Coronary artery (tissue), 2 donors: ENCODE measurements around the gene EIF4G1.

Source experiments
- DNase-seq: peaks from one replicate; pipeline ENCODE4 v3.0.0-alpha.2; 2017; ENCODE audit warnings: low spot score
- H3K27ac ChIP-seq, 2 donors: fragments of 200-600 bp; sonication (generic); one replicate each; pipeline ENCODE4 v1.5.1; 2016 to 2019
- H3K4me3 ChIP-seq: fragments of 200-600 bp; sonication (generic); 2 replicates; pipeline ENCODE4 v1.5.1; 2016; ENCODE audit warnings: mild to moderate bottlenecking, moderate library complexity
- TF ChIP-seq, protein P1 (sequence below): fragments of 200-600 bp; sonication (generic); IDR thresholded peaks from one replicate; pipeline ENCODE4 v1.5.1; 2019; ENCODE audit warnings: antibody characterized with exemption

The EIF4G1 gene

DNA sequence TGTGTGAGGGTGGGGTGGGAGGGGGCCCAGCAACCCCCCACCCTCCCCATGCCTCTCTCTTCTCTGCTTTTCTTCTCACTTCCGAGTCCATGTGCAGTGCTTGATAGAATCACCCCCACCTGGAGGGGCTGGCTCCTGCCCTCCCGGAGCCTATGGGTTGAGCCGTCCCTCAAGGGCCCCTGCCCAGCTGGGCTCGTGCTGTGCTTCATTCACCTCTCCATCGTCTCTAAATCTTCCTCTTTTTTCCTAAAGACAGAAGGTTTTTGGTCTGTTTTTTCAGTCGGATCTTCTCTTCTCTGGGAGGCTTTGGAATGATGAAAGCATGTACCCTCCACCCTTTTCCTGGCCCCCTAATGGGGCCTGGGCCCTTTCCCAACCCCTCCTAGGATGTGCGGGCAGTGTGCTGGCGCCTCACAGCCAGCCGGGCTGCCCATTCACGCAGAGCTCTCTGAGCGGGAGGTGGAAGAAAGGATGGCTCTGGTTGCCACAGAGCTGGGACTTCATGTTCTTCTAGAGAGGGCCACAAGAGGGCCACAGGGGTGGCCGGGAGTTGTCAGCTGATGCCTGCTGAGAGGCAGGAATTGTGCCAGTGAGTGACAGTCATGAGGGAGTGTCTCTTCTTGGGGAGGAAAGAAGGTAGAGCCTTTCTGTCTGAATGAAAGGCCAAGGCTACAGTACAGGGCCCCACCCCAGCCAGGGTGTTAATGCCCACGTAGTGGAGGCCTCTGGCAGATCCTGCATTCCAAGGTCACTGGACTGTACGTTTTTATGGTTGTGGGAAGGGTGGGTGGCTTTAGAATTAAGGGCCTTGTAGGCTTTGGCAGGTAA lies 31.1 kb downstream of the EIF4G1 start:
- Histone ChIP-seq H3K4me3 (no peak overlapping the region), H3K27ac (peak overlapping the region in 1 of 2 donors; percentile 15)
- no peak for DNase-seq
- TF ChIP-seq, protein P1, sequence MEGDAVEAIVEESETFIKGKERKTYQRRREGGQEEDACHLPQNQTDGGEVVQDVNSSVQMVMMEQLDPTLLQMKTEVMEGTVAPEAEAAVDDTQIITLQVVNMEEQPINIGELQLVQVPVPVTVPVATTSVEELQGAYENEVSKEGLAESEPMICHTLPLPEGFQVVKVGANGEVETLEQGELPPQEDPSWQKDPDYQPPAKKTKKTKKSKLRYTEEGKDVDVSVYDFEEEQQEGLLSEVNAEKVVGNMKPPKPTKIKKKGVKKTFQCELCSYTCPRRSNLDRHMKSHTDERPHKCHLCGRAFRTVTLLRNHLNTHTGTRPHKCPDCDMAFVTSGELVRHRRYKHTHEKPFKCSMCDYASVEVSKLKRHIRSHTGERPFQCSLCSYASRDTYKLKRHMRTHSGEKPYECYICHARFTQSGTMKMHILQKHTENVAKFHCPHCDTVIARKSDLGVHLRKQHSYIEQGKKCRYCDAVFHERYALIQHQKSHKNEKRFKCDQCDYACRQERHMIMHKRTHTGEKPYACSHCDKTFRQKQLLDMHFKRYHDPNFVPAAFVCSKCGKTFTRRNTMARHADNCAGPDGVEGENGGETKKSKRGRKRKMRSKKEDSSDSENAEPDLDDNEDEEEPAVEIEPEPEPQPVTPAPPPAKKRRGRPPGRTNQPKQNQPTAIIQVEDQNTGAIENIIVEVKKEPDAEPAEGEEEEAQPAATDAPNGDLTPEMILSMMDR = no peak

- H3K27ac ChIP-seq = no peak overlapping the region
- TF ChIP-seq, protein P1 = no peak
- no peak overlapping the region for H3K4me3 ChIP-seq
- DNase-seq = no peak
Observed at GRCh38 chr3:184346480-184347190, 32.2 kb downstream of the EIF4G1 start.

DNA sequence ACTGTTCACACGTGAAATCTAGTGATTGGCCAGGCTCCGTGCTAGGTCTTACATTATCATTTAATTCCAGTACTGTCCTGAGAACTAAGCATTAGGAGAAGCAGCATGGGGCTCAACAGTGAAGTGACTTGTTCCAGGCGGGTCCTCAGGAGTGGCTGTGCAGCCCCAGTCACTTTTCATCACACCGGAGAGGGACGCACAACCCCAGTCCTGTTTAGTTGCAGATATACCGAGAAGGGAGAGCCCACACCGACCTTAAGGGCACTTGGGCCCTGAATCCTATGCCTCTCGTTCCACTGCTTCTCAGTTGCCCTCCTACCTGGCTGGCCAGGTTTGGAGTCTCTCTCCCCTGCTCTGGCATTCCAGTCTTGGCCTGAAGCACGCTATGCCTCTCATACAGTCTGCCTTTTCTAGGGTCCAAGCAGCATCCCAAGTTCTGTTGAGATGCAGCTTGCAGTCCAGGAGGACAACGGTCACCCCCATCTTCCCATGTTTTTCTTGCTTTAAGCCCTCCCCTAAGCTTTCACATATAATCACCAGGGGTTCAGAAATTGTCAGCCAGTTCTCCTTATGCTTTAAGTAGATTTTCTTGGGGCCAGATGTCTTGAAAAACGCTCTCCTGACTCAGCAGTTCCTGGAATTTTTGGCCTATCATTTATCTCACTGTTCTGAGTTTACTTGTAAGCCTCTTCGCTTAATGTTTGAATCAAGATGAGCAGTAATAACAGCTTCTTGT lies 33.1 kb downstream of the EIF4G1 start:
- TF ChIP-seq, protein P1 = no peak
- no peak for DNase-seq
- H3K27ac ChIP-seq = no peak overlapping the region

DNA sequence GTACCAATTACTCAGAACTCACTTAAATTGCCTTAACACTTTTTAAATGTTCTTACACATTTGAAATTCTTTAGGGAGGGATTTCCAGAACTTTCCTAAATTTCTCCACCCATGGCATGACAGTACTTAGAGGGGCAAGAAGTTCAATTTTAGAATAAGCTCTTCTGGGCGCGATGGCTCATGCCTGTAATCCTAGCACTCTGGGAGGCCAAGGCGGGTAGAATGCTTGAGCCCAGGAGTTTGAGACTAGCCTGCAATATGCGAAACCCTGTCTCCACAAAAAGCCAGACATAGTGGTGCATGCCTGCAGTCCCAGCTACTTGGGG lies 33.6 kb downstream of the EIF4G1 start:
- H3K27ac ChIP-seq = no peak overlapping the region
- DNase-seq = no peak
- no peak overlapping the region for H3K4me3 ChIP-seq
- TF ChIP-seq, protein P1 = no peak

More for the DNA sequence above, 33.1 kb downstream of the EIF4G1 start:
- no peak overlapping the region for H3K4me3 ChIP-seq

GRCh38 chr3:184349563-184350470 lies 35.4 kb downstream of the EIF4G1 start:
- Histone ChIP-seq H3K27ac (no peak overlapping the region), H3K4me3 (no peak overlapping the region)
- DNase-seq = no peak
- TF ChIP-seq, protein P1 = no peak

DNA sequence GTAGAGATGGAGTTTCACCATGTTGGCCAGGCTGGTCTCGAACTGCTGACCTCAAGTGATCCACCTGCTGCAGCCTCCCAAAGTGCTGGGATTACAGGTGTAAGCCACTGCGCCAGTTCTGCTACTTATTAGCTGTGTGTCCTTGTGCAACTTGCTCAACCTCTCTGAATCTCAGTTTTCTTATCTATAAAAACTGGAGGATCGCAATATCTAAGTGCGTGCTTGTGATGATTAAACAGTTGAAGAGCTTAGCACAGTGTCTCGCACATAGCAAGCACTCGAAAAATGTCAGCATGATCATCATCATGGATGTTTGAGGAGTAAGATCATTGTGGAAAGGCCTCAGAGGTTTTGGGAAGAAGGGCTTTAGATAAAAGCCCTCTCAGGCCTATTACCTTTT lies 36.2 kb downstream of the EIF4G1 start:
- H3K4me3 ChIP-seq = no peak overlapping the region
- H3K27ac ChIP-seq = no peak overlapping the region
- TF ChIP-seq, protein P1 = no peak
- DNase-seq = no peak
